Liver (tissue), 9 donors: ENCODE results near the gene CNOT10. TPM values are rescaled to one million over a fixed set of nuclear protein-coding genes. Genes with fewer than 3 reads are reported as not detected.
"Not testable (repeated sequence)": the region's sequence is repeated elsewhere in the genome, so short reads cannot be mapped to it uniquely, and the experiment has no call there.

ENCODE experiments used
- DNase-seq: peaks from one replicate; pipeline ENCODE4 v3.0.0-alpha.2; 2017; ENCODE audit warnings: low spot score
- H3K27ac ChIP-seq, 2 donors: one replicate each; pipeline ENCODE4 v1.7.0; 2013; ENCODE audit warnings: inconsistent platforms in 2 of 2, low read length in 2 of 2, control low read depth in 1 of 2, low read depth in 1 of 2, mild to moderate bottlenecking in 1 of 2
- H3K27me3 ChIP-seq, 4 donors: one replicate each; pipeline versions ENCODE4 v1.6.1 to v1.7.0; 2013; ENCODE audit warnings: low read length in 3 of 4, inconsistent platforms in 1 of 4, mild to moderate bottlenecking in 1 of 4, moderate library complexity in 1 of 4; ENCODE audit not compliant: control insufficient read depth in 4 of 4, insufficient read depth in 4 of 4
- H3K36me3 ChIP-seq, 4 donors: one replicate each; pipeline versions ENCODE4 v1.6.1 to v1.7.0; 2013; ENCODE audit warnings: low read length in 3 of 4, mild to moderate bottlenecking in 3 of 4, low read depth in 1 of 4, moderate library complexity in 1 of 4; ENCODE audit not compliant: control insufficient read depth in 4 of 4, insufficient read depth in 3 of 4
- H3K4me1 ChIP-seq, 4 donors: one replicate each; pipeline versions ENCODE4 v1.6.1 to v1.7.0; 2013; ENCODE audit warnings: low read length in 3 of 4, mild to moderate bottlenecking in 3 of 4, moderate library complexity in 1 of 4; ENCODE audit not compliant: control insufficient read depth in 4 of 4, insufficient read depth in 4 of 4
- H3K4me3 ChIP-seq, 3 donors: one replicate each; pipeline versions ENCODE4 v1.6.1 to v1.7.0; 2013; ENCODE audit warnings: low read length in 3 of 3, control low read depth in 1 of 3, low read depth in 1 of 3, mild to moderate bottlenecking in 1 of 3
- H3K9ac ChIP-seq, 2 donors: one replicate each; pipeline ENCODE4 v1.7.0; 2013; ENCODE audit warnings: low read length in 2 of 2, mild to moderate bottlenecking in 2 of 2, moderate library complexity in 2 of 2, control low read depth in 1 of 2, low read depth in 1 of 2
- H3K9me3 ChIP-seq, 4 donors: one replicate each; pipeline versions ENCODE4 v1.6.1 to v1.7.0; 2013; ENCODE audit warnings: low read length in 3 of 4; ENCODE audit not compliant: control insufficient read depth in 4 of 4
- EGR1 ChIP-seq, 2 donors: IDR thresholded peaks; 2 replicates each; pipeline ENCODE4 v1.6.1; 2016 to 2018; ENCODE audit warnings: antibody characterized with exemption in 2 of 2, low read depth in 2 of 2
- FOXA1 ChIP-seq: IDR thresholded peaks from 2 replicates; pipeline ENCODE4 v1.6.1; 2016; ENCODE audit warnings: antibody characterized with exemption
- FOXA2 ChIP-seq: IDR thresholded peaks from 2 replicates; pipeline ENCODE4 v1.6.1; 2016; ENCODE audit warnings: antibody characterized with exemption
- GABPA ChIP-seq, 2 donors: IDR thresholded peaks in 1 of 2; conservative IDR thresholded peaks in 1 of 2; 2 replicates each; pipeline ENCODE4 v1.6.1; 2016; ENCODE audit warnings: antibody characterized with exemption in 2 of 2, mild to moderate bottlenecking in 1 of 2, moderate library complexity in 1 of 2
- JUND ChIP-seq, 2 donors: IDR thresholded peaks; 2 replicates each; pipeline ENCODE4 v1.6.1; 2016; ENCODE audit warnings: antibody characterized with exemption in 2 of 2
- RXRA ChIP-seq, 2 donors: IDR thresholded peaks; 2 replicates each; pipeline ENCODE4 v1.6.1; 2017 to 2018; ENCODE audit warnings: antibody characterized with exemption in 2 of 2, mild to moderate bottlenecking in 1 of 2
- SP1 ChIP-seq: IDR thresholded peaks from 2 replicates; pipeline ENCODE4 v1.6.1; 2018; ENCODE audit warnings: antibody characterized with exemption, mild to moderate bottlenecking
- TAF1 ChIP-seq: conservative IDR thresholded peaks from 2 replicates; pipeline ENCODE4 v1.6.1; 2016; ENCODE audit warnings: antibody characterized with exemption, mild to moderate bottlenecking
- YY1 ChIP-seq: IDR thresholded peaks from 2 replicates; pipeline ENCODE4 v1.6.1; 2016; ENCODE audit warnings: antibody characterized with exemption, mild to moderate bottlenecking
- WGBS: extraction: QIAGEN DNeasy Blood & Tissue Kit; methylation state at CpG from one replicate; pipeline ENCODE4 v1.1.7; 2013; 5-methylcytosine and 5-hydroxymethylcytosine counted together
- polyA plus RNA-seq, 2 donors: library from polyadenylated mRNA; stranded (reverse) in 1 of 2; unstranded in 1 of 2; fragments of 200-250 nt in 1 of 2; fragments of >200 nt in 1 of 2; fragmentation: Nextera tagmentation in 1 of 2; extraction: Ambion mirVana in 1 of 2; gene quantifications; one replicate each; pipeline versions ENCODE4 v1.2.1 to v1.2.3, GENCODE V29; 2013 to 2015
- total RNA-seq, 2 donors: library from RNA; depleted of rRNA; stranded (reverse); fragments of >200 nt; gene quantifications; one replicate each; pipeline ENCODE4 v1.2.3, GENCODE V29; 2014
- TF ChIP-seq, protein P1 (sequence below): fragments of 150-350 bp; IDR thresholded peaks from 2 replicates; pipeline ENCODE4 v1.5.1; 2017; ENCODE audit warnings: improper control_type of control experiment, low read depth, low read length; ENCODE audit not compliant: missing input control
- TF ChIP-seq, protein P2 (sequence below): IDR thresholded peaks from 2 replicates; pipeline ENCODE4 v1.6.1; 2016; ENCODE audit warnings: antibody characterized with exemption
- TF ChIP-seq, protein P3 (sequence below): IDR thresholded peaks from 2 replicates; pipeline ENCODE4 v1.6.1; 2016; ENCODE audit warnings: antibody characterized with exemption
- TF ChIP-seq, protein P4 (sequence below): IDR thresholded peaks from 2 replicates; pipeline ENCODE4 v1.6.1; 2016; ENCODE audit warnings: antibody characterized with exemption
- TF ChIP-seq, protein P5 (sequence below): IDR thresholded peaks from 2 replicates; pipeline ENCODE4 v1.6.1; 2016; ENCODE audit warnings: antibody characterized with exemption, mild to moderate bottlenecking
- donor health status: healthy.
- donor health status: healthy.
- donor health status: healthy.
- donor health status: healthy.
- donor health status: healthy.

CNOT10 gene
- total and polyA plus RNA-seq, 4 donors: 6.7 to 19.6 (median 11.1) TPM

DNA sequence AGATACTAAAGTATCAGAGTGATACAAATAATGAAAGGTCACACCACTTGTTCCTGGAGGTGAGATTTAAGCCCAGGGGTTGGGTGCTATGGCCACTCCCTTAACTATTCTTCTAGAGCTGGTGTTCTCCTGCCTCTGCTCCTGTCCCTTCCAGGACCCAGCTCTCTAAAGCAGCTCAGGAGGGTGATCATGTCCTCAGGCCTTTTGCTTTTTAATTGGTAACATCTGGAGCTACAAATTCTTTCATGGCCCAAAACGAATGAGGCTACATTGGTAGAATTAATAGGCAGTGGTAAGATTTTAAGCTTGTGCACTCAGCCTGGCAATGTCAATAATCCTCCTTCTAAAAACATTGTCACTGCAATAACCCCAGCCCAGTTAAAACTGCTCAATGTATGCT, 38.2 kb upstream of the CNOT10 start:
- H3K9me3 ChIP-seq: no peaks in the 10 kb centered on the region
- H3K36me3 ChIP-seq: no peaks in the 10 kb centered on the region
- no peak for TF ChIP-seq GABPA (IDR thresholded peaks at IDR 0.05 in 1 of 2, conservative IDR thresholded peaks at IDR 0.05 in 1 of 2)
- TF ChIP-seq, protein P1, sequence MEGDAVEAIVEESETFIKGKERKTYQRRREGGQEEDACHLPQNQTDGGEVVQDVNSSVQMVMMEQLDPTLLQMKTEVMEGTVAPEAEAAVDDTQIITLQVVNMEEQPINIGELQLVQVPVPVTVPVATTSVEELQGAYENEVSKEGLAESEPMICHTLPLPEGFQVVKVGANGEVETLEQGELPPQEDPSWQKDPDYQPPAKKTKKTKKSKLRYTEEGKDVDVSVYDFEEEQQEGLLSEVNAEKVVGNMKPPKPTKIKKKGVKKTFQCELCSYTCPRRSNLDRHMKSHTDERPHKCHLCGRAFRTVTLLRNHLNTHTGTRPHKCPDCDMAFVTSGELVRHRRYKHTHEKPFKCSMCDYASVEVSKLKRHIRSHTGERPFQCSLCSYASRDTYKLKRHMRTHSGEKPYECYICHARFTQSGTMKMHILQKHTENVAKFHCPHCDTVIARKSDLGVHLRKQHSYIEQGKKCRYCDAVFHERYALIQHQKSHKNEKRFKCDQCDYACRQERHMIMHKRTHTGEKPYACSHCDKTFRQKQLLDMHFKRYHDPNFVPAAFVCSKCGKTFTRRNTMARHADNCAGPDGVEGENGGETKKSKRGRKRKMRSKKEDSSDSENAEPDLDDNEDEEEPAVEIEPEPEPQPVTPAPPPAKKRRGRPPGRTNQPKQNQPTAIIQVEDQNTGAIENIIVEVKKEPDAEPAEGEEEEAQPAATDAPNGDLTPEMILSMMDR: no peak
- TF ChIP-seq, protein P2, sequence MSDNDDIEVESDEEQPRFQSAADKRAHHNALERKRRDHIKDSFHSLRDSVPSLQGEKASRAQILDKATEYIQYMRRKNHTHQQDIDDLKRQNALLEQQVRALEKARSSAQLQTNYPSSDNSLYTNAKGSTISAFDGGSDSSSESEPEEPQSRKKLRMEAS: no peak
- TF ChIP-seq JUND (IDR thresholded peaks at IDR 0.05): no peak
- TF ChIP-seq, protein P3, sequence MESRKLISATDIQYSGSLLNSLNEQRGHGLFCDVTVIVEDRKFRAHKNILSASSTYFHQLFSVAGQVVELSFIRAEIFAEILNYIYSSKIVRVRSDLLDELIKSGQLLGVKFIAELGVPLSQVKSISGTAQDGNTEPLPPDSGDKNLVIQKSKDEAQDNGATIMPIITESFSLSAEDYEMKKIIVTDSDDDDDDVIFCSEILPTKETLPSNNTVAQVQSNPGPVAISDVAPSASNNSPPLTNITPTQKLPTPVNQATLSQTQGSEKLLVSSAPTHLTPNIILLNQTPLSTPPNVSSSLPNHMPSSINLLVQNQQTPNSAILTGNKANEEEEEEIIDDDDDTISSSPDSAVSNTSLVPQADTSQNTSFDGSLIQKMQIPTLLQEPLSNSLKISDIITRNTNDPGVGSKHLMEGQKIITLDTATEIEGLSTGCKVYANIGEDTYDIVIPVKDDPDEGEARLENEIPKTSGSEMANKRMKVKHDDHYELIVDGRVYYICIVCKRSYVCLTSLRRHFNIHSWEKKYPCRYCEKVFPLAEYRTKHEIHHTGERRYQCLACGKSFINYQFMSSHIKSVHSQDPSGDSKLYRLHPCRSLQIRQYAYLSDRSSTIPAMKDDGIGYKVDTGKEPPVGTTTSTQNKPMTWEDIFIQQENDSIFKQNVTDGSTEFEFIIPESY: no peak
- TF ChIP-seq, protein P4, sequence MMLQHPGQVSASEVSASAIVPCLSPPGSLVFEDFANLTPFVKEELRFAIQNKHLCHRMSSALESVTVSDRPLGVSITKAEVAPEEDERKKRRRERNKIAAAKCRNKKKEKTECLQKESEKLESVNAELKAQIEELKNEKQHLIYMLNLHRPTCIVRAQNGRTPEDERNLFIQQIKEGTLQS: no peak
- TF ChIP-seq YY1: no peak
- no peak for TF ChIP-seq EGR1 (IDR thresholded peaks at IDR 0.05; ENCODE audit: low read depth in 2 of 2)
- no peak for TF ChIP-seq TAF1
- TF ChIP-seq, protein P5, sequence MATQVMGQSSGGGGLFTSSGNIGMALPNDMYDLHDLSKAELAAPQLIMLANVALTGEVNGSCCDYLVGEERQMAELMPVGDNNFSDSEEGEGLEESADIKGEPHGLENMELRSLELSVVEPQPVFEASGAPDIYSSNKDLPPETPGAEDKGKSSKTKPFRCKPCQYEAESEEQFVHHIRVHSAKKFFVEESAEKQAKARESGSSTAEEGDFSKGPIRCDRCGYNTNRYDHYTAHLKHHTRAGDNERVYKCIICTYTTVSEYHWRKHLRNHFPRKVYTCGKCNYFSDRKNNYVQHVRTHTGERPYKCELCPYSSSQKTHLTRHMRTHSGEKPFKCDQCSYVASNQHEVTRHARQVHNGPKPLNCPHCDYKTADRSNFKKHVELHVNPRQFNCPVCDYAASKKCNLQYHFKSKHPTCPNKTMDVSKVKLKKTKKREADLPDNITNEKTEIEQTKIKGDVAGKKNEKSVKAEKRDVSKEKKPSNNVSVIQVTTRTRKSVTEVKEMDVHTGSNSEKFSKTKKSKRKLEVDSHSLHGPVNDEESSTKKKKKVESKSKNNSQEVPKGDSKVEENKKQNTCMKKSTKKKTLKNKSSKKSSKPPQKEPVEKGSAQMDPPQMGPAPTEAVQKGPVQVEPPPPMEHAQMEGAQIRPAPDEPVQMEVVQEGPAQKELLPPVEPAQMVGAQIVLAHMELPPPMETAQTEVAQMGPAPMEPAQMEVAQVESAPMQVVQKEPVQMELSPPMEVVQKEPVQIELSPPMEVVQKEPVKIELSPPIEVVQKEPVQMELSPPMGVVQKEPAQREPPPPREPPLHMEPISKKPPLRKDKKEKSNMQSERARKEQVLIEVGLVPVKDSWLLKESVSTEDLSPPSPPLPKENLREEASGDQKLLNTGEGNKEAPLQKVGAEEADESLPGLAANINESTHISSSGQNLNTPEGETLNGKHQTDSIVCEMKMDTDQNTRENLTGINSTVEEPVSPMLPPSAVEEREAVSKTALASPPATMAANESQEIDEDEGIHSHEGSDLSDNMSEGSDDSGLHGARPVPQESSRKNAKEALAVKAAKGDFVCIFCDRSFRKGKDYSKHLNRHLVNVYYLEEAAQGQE: no peak
- TF ChIP-seq RXRA (IDR thresholded peaks at IDR 0.05): no peak
- TF ChIP-seq FOXA1: no peak
- TF ChIP-seq FOXA2: no peak
- TF ChIP-seq SP1: no peak
- no peak overlapping the region for H3K9ac ChIP-seq
- H3K27me3 ChIP-seq: peaks cover 0 to 3% (median 0%) of the 10 kb centered on the region in 4 donors
- H3K27ac ChIP-seq: no peak overlapping the region
- 65% methylated on average over 1 of the region's 1 CpG for WGBS
- no peak for DNase-seq
- H3K4me3 ChIP-seq: no peak overlapping the region
- H3K4me1 ChIP-seq: no peaks in the 10 kb centered on the region

DNA sequence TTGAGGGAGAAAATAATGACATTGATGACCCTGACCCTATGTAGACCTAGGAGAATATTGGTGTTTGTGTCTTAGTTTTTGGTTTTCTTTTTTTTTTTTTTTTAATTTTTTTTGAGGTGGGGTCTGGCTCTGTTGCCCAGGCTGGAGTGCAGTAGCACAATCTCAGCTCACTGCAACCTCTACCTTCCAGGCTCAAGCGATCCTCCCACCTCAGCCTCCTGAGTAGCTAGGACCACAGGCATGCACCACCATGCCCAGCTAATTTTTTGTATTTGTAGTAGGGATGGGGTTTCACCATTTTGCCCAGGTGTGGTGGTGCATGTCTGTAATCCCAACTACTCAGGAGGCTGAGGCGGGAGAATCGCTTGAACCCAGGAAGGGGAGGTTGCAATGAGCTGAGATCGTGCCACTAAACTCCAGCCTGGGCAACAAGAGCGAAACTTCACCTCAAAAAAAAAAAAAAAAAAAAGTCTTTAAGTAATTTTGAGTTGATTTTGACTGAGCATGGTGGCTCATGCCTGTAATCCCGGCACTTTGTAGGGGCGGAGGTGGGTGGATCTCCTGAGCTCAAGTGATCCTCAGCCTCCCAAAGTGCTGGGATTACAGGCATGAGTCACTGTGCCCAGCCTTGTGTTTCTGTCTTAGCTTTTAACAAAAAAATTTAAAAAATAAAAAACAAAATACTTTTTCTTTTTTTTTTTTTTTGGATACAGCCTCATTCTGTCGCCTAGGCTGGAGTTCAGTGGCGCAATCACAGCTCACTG, 32.5 kb upstream of the CNOT10 start:
- H3K27ac ChIP-seq, H3K4me3 ChIP-seq, H3K27me3 ChIP-seq, H3K9me3 ChIP-seq, H3K36me3 ChIP-seq, H3K9ac ChIP-seq, DNase-seq, H3K4me1 ChIP-seq: not testable (repeated sequence)
- 94% methylated on average over 9 of the region's 9 CpGs for WGBS
